Measurements from ENCODE around the gene LMAN1. TPM values are rescaled to one million over a fixed set of nuclear protein-coding genes. Genes with fewer than 3 reads are reported as not detected.
A peak's percentile ranks its signal among the peaks of the same experiment; 100 is the strongest.

LMAN1 gene
- total RNA-seq, result 88.5 TPM

- peak; percentile 95 for DNase-seq (ENCODE audit: low spot score)
Observed at GRCh38 chr18:59358712-59359575, at the start of gene LMAN1. LMAN1 (minus strand) TSS chr18:59359265; CDS start chr18:59359244, 21 bp downstream.

DNA sequence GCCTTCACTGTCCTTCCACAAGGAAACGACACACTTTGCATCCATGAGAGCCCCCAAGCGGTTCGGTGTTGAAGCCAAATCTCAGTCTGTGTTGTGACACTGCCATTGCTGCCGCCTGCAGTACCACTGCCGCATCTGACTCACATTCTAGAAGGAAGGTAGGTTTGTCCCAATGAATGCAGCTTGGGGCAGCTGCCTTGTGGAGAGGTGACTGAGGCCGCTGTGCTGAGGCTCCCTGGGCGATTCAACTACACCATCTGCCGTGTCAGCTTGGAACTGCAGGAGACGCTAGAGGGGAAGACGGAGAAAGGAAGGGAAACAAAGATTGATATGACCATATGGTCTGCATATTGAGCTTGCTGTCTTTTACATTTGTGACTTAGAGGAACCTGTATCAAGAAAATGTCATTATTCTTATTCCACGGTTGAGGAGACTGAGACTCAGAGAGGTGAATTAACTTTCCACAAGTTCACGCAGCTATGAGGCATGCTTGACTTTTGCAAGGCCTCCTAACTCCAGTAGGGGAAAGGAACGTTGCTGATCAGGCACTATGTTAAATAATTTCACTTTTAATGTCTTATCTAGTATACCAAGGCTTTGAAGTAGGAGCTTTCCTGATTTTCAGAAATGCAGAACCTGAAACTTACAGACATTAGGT is 43.5 kb upstream of the LMAN1 start:
- DNase-seq (ENCODE audit: low spot score), result peak; percentile 80

DNA sequence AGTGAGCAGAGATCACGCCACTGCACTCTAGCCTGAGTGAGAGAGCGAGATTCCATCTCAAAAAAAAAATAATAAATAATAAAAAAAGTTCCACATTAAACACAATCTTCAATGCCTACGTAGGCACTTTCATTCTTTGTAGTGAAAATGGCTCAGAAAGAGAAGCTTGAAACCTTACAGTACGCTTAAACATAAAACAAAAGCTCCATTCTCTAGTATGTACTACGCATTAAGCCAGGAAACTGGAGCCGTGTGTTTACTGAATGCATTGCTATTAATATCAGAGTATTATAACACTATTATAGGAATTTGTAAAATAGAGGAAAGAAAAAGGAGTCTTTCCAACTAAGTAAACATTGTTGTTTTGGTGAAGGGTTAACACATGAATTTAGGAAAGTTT is 41.3 kb upstream of the LMAN1 start:
- DNase-seq (ENCODE audit: low spot score), result no peak

DNA sequence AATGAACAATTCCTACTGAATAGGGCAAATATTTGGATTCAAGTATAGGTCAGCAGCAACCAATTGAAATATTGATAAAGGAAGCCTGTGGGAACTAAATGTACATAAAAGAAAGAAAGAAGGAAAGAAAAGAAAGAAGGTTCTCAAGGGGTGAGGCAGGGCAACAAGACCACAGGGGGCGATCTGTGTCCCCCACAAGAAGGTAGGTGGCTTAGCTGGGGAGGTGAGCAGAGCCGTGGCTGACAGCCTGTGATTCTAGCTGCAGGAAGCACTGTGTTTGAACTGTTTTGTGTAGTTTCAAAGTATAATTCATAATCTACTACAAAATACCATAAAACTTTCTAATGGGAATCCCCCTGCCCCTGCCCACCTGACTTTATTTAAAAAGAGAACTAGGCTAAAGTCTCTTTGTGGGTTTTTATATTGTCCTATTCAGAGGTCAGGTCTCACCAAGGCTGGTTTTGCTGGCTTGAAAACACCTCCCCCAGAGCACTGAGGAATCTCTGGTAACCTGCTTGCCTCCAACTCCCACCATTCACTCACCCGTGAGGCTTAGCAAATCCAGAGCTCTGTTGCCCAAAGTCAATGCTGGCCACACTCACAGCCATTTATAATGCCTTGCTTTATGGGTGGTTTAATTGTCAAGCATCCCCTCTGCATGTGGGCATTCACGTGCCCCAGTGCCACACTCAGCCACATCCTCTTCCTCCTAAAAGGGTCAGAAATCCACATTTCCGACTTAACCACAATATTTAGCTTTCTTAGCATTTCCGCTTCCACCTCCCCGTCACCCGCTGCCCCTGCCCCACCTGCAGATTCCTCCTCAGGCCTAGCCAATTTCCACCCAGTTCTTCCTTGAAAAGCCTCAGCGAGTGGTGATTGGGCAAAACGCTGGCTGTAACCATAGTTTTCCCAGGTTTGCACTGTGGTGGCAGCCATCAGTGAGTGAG is 36.4 kb upstream of the LMAN1 start:
- no peak for DNase-seq (ENCODE audit: low spot score)

DNA sequence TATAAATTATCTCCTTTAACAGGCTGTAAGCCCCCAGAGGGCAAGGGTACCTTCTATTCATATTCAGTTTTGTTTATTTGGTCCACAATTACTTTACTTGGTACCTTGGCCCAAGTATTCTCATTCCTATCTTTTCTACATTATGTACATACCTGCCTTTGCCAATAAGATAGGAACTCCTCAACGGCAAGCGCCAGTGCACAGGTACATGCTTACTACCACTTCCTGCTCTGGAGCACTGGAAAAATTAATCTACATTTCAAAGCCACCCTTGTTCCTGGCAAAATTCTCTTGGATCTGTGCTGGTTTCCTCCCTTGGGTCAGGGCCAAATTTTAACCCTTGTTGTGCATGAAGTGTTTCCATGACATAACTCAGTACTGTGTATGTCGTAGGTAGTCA is 34.3 kb upstream of the LMAN1 start:
- DNase-seq (ENCODE audit: low spot score), result no peak

GRCh38 chr18:59388817-59389216 is 29.8 kb upstream of the LMAN1 start:
- DNase-seq (ENCODE audit: low spot score), result no peak

GRCh38 chr18:59387687-59388565 is 28.9 kb upstream of the LMAN1 start:
- DNase-seq (ENCODE audit: low spot score), result no peak

DNA sequence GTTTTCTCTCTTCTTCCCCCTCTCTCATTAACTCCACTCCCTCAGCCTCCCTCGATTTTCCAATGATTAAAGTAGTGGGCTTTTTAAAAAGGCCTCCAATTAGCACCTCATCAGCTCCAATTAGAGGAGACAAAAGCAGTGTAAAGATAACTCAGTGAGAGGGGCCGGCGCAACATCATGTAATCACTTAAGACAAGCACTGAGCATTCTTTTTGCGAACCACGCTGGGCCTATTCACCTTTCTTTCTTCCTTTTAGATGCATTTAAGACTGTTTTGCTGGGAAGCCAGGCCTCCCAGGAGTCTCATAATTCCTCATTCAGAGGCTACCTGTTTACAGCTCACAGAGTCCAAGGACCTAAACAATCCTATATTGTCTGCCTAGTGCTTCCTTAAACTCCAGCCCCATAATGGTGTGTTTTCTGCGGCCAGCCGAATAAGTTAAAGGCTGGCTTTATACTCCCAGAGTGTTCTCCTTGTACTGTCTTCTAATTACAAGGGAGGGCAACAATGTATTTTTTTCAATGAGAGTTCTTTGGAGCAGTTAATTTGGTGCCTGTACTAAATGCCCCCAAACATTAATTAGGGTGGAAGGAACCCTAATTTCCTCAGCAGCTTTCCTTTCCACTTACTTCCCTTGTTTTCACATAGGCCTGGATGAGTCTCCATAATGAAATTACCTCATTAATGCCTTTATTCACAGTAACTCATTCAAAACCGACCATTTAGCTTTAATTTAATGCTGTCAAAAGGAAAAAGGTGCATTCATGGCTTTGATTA is 28.0 kb upstream of the LMAN1 start:
- DNase-seq (ENCODE audit: low spot score), result no peak

DNA sequence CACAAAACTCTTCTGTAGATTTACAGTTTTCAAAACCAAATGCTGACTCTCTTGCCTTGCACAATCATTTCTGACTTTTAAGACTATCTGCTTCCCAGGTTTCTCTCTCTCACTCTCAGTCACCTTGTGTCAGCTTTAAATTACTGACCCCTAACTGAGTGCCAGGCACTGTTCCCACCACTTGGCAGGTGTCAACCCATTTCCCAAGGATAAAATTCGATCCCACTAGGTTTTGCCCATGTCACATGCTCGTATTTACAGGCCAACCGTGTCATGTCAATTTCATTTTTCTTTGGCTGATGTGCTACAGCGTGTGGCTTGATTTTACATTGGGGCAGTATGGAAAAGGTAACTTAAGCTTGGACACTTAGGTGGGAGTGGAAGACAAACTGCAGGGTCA is 26.1 kb upstream of the LMAN1 start:
- no peak for DNase-seq (ENCODE audit: low spot score)

DNA sequence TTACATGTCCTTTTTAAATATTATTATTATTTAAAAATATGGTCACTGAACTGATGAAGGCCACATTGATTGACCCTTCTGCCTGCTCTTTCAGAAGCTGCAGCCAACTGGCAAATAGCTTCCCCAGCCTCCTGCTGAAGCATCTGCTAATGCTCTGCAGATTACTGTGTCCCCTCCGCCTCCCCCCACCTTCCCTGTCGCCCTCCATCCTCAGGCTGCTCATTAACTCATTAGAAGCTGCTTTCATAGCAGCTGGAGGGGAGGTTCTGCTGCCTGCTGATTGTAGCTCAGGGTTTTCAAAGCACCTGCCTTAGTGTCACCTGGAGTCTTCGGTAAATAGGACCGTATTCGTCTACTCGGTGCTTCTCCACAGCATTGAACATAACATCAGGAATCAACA is 24.8 kb upstream of the LMAN1 start:
- DNase-seq (ENCODE audit: low spot score), result no peak

DNA sequence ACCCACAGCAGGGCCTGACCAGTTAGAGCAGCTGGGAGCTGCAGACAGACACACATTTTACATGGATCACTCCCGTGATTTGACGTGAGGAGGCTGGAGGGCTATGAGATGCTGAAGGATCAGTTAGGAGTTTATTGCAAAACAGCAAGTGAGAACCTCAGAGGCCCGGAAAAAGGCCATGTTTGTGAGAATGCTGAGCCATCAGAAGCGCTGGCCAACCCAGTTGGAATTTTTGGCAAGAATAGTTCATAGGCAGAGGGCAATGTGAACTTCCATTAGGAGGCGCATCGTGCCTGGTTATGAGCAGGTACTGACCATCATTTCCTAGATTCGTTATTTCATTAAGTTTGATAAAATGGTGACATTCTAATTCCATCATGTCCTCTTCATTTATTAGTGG is 23.3 kb upstream of the LMAN1 start:
- no peak for DNase-seq (ENCODE audit: low spot score)

- DNase-seq (ENCODE audit: low spot score), result no peak
Observed at GRCh38 chr18:59381949-59382348, 22.9 kb upstream of the LMAN1 start.

- no peak for DNase-seq (ENCODE audit: low spot score)
Observed at GRCh38 chr18:59380706-59381105, 21.6 kb upstream of the LMAN1 start.

DNA sequence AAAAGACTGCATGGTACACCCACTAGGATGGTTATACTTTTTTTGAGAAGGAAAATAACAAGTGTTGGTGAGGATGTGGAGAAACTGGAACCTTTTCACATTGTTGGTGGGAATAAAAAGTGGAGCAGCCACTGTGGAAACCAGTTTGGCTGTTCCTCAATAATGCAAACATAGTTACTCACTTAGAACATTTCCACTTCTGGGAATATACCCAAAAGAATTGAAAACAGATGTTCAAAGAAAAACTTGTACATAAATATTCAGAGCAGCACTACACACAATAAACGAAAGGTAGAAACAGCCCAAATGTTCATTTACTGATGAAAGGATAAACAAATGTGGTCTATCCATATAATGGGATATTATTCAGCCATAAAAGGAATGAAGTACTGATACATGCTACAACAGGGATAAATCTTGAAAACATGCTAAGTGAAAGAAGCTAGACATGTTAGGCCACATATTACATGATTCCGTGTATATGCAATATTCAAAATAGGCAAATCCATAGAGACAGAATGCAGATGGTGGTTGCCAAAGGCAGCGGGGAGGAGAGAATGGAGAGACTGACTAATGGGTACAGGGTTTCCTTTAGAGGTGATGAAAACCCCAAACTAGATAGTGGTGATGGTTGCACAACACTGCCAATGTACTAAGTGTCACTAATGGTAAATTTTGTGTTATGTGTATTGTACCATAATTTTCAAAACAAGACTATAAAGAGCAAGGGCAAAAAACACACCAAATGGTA is 20.9 kb upstream of the LMAN1 start:
- DNase-seq (ENCODE audit: low spot score), result no peak

- DNase-seq (ENCODE audit: low spot score), result no peak
Observed at GRCh38 chr18:59377613-59378337, 18.7 kb upstream of the LMAN1 start.

DNA sequence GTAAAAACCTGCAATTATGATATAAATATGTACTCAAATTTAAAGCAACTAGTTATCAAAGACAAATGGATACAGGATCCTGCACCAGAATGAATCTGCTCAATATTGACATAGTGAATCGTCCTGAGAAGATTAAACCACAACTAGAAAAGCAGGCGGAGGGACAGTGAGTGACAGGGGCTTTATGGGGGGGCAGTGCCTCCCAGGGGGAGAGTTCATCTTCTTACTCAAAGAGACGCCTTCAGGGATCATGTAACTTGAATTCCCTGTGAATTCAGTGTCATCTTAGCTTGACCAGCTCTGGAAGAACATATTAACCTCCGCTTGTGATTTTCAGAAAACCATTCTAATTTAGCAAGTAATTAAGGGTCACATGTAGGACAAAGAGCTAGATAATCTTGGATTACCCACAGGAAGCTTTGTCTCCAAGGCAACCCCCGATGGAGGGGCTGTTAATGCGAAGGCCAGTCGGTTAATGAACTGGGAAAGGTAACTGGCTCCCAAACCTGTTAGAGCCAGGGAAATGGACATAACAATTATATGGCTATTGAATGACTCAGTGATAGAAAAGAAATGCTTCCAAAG is 17.4 kb upstream of the LMAN1 start:
- no peak for DNase-seq (ENCODE audit: low spot score)

GRCh38 chr18:59374128-59374527 is 15.1 kb upstream of the LMAN1 start:
- no peak for DNase-seq (ENCODE audit: low spot score)

DNA sequence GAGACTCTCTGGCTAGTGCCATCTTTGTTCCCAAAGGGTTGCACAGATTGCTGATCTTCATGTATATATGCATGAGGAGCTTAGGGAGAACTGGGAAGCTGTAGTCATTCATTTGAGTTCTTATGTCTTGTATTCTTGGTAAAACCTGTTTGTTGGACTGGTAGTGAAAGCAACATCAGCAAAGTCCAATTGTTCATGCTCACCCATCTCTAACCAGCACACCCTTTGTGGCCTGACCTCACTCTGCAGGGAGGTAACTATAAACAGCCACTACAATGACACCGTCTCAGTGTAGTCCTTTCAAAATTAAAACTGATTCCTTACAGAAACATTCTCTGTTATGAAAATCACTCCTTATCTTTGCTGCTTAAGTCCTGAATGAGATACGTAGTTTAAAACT is 13.9 kb upstream of the LMAN1 start:
- no peak for DNase-seq (ENCODE audit: low spot score)

DNA sequence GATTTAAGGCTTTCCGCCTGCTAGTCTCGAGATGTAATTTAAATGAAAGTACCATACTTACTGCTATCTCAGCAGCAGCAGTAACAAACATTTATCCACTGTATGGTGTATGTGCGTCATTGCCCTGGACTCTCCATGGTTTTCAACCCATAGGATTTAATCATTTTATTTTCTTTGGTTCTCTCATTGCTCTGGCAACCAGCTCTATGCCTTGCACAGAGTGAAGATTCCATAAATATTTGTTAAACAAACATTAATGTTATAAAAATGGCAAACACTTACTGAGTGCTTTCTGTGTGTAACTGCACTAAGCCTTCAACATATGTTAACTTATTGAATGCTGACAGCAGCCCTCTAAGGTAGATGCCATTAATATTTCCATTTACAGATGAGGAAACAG is 1.3 kb upstream of the LMAN1 start:
- no peak for DNase-seq (ENCODE audit: low spot score)
